ENCODE measurements around the gene PKP2. TPM values are rescaled to one million over a fixed set of nuclear protein-coding genes. Genes with fewer than 3 reads are reported as not detected.

The PKP2 gene
- total and polyA plus RNA-seq, 7 donors, result 2.5 to 7.8 (median 4.0) TPM

GRCh38 chr12:32801269-32801980, 95.2 kb downstream of the PKP2 start:
- Histone ChIP-seq H3K27me3 (ENCODE audit: insufficient read depth in 3 of 3, low read length in 2 of 3) (no peaks in the 10 kb centered on the region), H3K4me1 (no peaks in the 10 kb centered on the region), H3K4me3 (no peak overlapping the region), H3K9me3 (no peaks in the 10 kb centered on the region), H3K36me3 (ENCODE audit: insufficient read depth in 1 of 2, low read depth in 1 of 2) (no peaks in the 10 kb centered on the region), H3K27ac (no peak overlapping the region)
- DNase-seq (no peak), ATAC-seq (no peak)
- WGBS, 3 donors, result 86 to 89% (median 89%) methylated on average over 5 of the region's 5 CpGs
- intact Hi-C loops (cut with DNase I), result no loop called here
- TF ChIP-seq CTCF (IDR thresholded peaks at IDR 0.05), result no peak

GRCh38 chr12:32794281-32794680, 102.3 kb downstream of the PKP2 start:
- no peaks in the 10 kb centered on the region for H3K27me3 ChIP-seq (ENCODE audit: insufficient read depth in 3 of 3, low read length in 2 of 3)
- no peak for TF ChIP-seq CTCF (IDR thresholded peaks at IDR 0.05)
- intact Hi-C loops (cut with DNase I), result no loop called here
- DNase-seq (no peak), ATAC-seq (no peak)
- H3K4me1 ChIP-seq, result no peaks in the 10 kb centered on the region
- H3K36me3 ChIP-seq (ENCODE audit: insufficient read depth in 1 of 2, low read depth in 1 of 2), result no peaks in the 10 kb centered on the region
- H3K27ac ChIP-seq, result no peak overlapping the region
- no peaks in the 10 kb centered on the region for H3K9me3 ChIP-seq
- WGBS, 3 donors, result 70 to 90% (median 81%) methylated on average over 4 of the region's 4 CpGs
- H3K4me3 ChIP-seq, result no peak overlapping the region

GRCh38 chr12:32789916-32790315, 106.7 kb downstream of the PKP2 start:
- 54 to 59% (median 56%) methylated on average over 2 of the region's 2 CpGs for WGBS, 3 donors
- intact Hi-C loops (cut with DNase I), result no loop called here

GRCh38 chr12:32789446-32789845, 107.1 kb downstream of the PKP2 start:
- Histone ChIP-seq H3K4me1 (no peaks in the 10 kb centered on the region), H3K9me3 (no peaks in the 10 kb centered on the region), H3K27ac (no peak overlapping the region), H3K36me3 (ENCODE audit: insufficient read depth in 1 of 2, low read depth in 1 of 2) (no peaks in the 10 kb centered on the region), H3K27me3 (ENCODE audit: insufficient read depth in 3 of 3, low read length in 2 of 3) (no peaks in the 10 kb centered on the region), H3K4me3 (no peak overlapping the region)
- no peak for ATAC-seq
- intact Hi-C loops (cut with DNase I), result no loop called here
- DNase-seq, result no peak
- TF ChIP-seq CTCF (IDR thresholded peaks at IDR 0.05), result no peak

More at GRCh38 chr12:32789916-32790315, 106.7 kb downstream of the PKP2 start:
- TF ChIP-seq CTCF (IDR thresholded peaks at IDR 0.05), result no peak
- Histone ChIP-seq H3K27ac (no peak overlapping the region), H3K4me3 (no peak overlapping the region), H3K36me3 (ENCODE audit: insufficient read depth in 1 of 2, low read depth in 1 of 2) (no peaks in the 10 kb centered on the region), H3K27me3 (ENCODE audit: insufficient read depth in 3 of 3, low read length in 2 of 3) (no peaks in the 10 kb centered on the region), H3K4me1 (no peaks in the 10 kb centered on the region), H3K9me3 (no peaks in the 10 kb centered on the region)
- ATAC-seq (no peak), DNase-seq (no peak)

GRCh38 chr12:32788405-32788804, 108.2 kb downstream of the PKP2 start:
- no peaks in the 10 kb centered on the region for H3K9me3 ChIP-seq
- H3K4me3 ChIP-seq, result no peak overlapping the region
- no peaks in the 10 kb centered on the region for H3K4me1 ChIP-seq
- H3K36me3 ChIP-seq (ENCODE audit: insufficient read depth in 1 of 2, low read depth in 1 of 2), result no peaks in the 10 kb centered on the region
- ATAC-seq, result no peak
- no peaks in the 10 kb centered on the region for H3K27me3 ChIP-seq (ENCODE audit: insufficient read depth in 3 of 3, low read length in 2 of 3)
- 74 to 85% (median 74%) methylated on average over 4 of the region's 4 CpGs for WGBS, 3 donors
- no peak for TF ChIP-seq CTCF (IDR thresholded peaks at IDR 0.05)
- DNase-seq, result no peak
- H3K27ac ChIP-seq, result no peak overlapping the region
- intact Hi-C loops (cut with DNase I), result no loop called here

Measured in psoas muscle (tissue), 8 donors.